DMS153 treated with DMSO at 0.1 percent for 48 hours (cell line): ENCODE results near the gene ISG15.
"Not testable (repeated sequence)": the region's sequence is repeated elsewhere in the genome, so short reads cannot be mapped to it uniquely, and the experiment has no call there.

ENCODE experiments used
- DNase-seq: peaks from one replicate; lab custom pipeline; 2025; ENCODE audit not compliant: unreplicated experiment; lab: John Stamatoyannopoulos, UW

ISG15 gene

DNA sequence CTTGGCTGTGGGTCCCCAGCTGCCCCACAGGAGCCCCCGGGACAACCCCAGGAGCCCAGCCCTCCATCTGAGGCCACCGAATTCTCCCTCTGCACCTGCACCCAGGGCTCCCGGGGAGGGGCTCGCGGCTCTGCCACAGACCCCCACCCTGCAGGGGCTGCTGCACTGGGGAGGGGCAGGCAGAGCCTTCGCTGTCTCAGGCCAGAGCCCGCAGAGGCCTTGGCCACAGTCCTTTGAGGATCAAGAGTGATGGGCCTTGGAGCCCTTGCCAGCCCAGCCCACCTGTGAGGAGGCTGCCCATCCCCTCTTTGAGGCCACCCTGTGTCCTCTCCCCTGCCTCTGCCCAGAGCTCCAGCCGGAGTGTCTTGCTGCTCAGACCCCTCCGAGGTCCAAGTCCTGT lies 37.9 kb upstream of the ISG15 start:
- no peak for DNase-seq

DNA sequence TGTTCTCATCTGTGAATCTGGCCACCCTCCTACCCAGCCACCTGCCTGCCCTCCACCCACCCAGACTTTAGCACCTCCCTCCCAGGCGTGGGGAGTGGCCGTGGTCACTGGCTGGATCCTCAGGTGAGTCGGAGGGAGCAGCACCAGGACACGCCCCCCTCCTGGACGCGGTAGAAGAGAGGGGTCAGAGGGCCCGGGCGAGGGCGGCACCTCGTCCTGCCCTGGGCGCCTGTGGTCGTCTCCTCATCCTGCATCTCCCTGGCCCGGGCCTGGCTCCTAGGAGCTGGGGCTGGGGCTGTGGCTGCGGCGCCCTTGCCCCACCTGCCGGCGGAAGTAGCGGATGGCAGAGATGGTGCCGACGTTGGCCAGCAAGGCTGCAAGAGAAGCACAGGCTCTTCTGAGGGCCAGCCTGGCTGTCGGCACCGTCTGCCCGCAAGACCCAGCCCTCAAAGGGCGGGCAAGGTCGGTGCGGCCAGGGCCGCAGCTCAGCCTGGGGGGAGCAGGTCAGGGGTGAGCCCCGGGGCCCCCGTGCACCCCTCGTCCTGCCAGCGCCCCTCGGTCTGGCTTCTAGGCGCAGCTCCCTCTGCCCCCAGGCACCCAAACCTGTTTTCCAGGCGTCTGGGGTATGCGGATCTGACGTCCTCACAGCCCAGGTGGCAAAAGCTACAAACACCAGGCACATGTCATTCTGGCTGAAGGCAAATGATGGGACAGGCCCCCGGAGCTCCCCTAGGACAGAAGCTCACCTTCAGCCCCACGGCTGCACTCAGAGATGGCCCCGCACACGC lies 37.2 kb upstream of the ISG15 start:
- peak; percentile 54 for DNase-seq

DNA sequence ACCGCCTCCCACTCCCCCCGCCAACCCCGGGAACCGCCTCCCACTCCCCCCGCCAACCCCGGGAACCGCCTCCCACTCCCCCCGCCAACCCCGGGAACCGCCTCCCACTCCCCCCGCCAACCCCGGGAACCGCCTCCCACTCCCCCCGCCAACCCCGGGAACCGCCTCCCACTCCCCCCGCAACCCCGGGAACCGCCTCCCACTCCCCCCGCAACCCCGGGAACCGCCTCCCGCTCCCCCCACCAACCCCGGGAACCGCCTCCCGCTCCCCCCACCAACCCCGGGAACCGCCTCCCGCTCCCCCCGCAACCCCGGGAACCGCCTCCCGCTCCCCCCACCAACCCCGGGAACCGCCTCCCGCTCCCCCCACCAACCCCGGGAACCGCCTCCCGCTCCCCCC lies 36.5 kb upstream of the ISG15 start:
- DNase-seq: not testable (repeated sequence)

DNA sequence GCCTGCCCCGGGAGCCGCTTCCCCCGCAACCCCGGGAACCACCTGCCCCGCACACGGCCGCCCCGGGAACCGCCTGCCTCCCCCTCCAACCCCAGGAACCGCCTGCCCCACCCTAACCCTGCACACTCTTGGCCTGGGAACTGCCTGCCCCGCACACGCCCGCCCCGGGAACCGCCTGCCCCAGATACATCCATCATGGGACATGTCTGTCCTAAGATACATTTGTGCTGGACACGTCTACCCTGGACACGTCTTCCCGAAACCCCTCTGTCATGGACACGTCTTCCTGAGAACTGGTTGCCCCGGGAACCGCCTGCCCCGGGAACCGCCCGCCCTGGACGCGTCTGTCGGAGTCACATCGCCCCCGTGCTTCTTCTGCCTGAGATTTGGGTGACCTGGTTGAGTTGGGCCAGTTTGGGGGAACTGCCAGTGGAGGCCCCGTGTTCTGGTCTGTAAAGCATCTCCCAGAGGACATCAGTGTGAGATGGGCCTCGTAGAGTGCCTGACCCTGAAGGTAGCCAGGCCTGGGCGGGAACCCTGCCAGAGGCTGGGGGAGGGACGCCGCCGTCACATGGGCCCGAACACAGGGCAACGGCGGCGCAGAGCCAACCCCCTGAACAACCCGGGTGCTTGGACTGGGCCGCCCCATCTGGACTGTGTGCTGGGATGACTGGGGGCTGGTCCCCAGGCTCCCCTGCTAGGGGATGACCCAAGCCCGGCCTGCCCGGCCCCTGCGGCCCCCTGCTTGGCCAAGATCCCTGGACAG lies 35.0 kb upstream of the ISG15 start:
- no peak for DNase-seq

DNA sequence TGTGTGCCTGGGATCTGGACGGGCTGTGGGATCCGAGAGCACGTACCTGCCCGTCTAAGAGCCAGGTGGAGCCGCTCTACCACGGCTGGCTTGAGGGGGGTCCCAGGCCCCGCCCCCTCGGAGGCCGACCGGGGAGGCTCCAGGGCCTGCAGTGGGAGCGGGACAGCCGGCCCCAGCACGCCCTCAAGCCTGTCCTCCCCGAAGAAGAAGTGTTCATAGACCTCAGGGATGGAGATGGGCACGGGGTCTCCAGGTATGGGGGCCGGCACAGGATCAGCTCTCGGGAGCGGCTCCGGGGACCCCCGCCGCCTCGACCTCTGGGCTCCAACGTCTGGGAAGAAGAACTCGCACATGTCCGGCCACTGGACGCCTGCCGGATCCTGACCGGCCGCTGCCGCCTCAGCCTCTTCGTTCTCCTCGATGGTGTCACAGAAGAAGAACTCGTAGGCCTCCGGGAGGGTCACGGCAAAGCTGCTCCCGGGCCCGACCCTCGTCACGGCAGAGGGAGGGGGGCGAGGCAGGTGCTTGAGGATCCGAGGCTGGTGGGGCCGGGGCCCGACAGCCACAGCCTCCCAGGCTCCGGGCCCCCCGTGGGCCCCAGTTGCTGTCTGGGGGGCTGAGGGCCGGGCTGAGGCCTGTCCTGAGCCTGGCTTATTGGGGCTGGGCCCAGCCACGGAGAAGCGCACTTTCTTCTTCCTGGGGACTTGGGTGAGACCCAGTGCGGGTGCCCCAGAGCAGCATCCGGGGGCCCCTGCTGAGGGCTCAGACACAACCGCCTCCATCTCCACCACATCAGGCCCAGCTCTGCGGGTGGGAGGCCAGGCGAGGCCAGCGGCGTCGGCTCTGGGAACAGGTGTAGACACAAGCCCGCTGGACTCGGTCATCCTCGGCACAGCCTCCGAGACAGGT lies 34.2 kb upstream of the ISG15 start:
- DNase-seq: no peak

DNA sequence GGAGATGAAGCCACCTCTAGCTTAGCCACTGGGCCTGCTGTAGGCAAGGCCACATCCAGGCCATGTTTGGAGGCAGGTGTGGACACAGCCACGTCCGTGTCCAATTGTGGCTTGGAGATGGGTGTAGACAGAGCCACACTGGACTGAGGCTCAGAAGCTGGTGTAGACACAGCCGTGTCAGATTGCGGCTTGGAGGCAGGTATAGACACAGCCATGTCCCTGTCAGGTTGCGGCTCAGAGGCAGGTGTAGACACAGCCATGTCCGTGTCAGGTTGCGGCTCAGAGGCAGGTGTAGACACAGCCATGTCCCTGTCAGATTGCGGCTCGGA lies 33.6 kb upstream of the ISG15 start:
- no peak for DNase-seq

DNA sequence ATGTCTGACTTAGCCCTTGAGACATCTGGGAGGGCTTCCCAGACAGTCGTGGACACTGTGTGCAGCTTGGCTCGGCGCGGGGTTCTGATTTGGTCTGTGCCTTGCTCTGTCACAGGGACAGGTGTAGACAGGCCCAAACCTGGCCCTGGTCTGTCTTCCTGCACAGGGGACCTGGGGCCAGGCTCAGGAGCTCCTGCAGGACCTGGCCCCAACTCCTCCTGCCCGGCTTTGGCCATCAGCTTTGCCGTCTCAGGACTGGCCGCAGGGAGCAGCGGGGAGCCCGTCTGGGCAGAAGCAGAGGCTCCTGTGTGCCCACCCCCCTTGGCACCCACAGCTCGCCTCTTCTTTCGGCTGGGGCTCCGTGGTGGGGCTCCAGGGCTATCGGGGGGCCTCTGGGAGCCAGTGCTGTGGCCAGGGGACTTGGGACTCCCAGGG lies 33.1 kb upstream of the ISG15 start:
- DNase-seq: no peak

DNA sequence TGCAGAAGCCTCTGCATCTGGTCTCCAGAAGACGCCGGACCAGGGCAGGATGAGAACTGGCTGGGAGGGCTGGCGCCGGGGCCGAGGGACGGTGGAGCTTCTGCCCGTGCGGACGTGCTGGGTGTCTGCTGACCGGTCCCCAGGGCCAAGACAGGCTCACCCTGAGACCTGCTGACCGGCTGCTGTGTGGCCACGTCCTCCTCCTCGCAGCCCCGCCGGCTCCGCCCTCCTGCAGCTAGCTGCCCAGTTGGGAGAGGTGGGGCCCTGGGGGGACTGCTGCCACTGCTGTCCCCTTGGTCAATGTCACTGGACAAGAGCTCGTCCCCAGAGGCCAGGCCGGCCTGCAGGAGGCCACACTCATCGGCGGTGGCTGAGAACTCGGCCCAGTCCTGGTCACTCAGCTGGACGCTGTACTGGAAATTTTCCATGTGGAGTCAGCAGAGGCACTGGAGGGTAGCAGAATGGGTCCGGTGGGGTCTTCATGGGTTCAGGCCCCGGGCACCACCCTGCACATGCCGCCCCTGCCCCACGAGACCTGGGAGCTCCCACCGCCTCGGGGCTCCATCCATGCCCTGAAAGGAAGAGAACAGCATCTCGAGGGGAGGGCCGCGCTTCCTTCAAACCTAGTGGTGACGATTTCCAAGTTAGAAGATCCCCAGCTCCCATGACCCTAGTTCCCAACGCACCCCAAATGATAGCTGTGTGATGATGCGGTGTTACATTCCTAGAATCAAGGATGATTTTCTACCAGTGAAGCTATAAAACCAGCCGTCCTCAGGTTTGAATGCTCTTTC lies 32.5 kb upstream of the ISG15 start:
- DNase-seq: no peak

DNA sequence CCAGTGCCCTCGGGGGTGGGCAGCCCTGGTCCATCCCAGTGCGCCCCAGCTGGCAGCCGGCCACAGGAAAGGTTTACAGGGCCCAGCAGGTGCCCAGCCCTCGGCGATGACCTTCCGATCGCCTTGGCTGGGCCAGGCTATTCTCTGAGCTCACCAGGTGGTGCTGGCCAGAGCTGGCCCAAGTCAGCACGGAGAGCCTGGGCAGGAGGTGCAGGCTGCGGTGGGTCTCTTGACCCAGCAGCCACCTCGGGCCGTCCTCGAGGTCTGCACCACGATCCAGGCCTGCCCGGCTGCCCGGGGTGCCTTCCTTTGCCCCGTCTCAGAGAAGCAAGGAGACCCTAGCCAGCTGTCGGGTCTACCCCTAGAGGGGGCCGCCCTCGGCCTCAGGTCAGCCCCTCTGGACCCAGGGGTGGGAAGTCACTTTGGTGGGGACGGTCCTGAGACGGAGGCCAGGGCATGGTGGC lies 31.8 kb upstream of the ISG15 start:
- DNase-seq: no peak

DNA sequence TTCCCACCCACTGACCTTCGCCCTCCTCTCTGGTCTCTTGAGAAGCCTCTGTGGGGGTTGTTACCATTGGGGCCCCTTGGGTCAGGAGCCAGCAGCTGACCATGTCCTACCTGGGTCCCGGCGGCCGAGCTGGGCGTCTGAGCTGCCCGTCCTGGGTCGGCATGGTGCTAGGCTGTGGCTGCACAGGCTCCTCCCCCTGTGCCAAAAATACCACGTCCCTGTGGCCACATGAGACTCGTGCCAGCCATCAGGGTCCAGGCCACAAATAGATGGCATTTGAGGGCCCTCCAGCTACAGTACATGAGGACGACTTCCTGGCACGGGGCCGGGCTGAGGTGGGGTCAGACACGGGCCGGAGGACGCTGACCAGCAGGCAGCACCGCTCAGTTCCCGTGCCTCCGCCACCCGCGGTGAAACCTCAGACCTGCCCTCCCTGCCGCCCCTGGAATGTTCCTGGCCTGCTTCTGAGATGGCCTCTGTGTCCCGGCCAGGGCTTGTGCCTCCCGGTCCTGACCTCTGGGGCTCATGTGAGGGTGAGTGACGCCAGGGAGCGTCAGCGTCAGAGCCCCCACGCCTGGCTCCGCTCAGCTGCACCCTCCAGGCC lies 31.2 kb upstream of the ISG15 start, which contains the start of gene PERM1:
Gene PERM1, minus strand, starts transcription at position 139 of the 604 bp plus-strand sequence. CDS start 1,064 bp downstream, outside the sequence.
- DNase-seq: no peak

DNA sequence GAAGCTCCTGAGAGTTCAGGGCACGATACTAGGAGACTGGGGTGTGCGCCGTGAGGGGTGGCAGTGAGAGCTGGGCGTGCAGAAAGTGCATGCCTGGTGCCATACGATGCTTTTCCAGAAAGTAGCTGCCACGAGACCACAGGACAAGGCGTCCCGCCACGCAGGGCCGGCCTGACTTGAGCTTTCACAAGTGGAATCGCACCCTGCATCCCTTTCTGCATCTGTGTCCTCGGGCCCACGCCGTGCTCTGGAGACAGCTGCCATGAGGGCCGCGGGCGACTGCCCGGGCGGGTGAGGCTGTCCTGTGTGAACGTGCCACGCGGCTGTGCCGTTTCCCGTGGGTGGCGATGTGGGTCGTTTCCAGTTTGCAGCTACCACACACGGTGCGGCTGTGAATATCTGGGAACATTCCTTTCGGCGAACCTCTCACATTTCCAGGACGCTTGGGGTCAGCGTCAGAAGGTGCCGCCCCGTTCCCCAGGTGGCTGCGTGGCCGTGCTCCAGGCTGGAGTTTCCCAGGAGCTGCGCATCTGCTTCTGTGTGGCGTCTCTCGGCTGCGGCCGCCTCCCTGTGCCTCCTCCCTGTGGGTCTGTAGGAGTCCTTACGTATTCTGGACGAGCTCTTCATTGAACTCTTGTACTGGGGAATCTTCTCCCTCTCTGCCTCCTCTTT lies 30.4 kb upstream of the ISG15 start:
- no peak for DNase-seq

DNA sequence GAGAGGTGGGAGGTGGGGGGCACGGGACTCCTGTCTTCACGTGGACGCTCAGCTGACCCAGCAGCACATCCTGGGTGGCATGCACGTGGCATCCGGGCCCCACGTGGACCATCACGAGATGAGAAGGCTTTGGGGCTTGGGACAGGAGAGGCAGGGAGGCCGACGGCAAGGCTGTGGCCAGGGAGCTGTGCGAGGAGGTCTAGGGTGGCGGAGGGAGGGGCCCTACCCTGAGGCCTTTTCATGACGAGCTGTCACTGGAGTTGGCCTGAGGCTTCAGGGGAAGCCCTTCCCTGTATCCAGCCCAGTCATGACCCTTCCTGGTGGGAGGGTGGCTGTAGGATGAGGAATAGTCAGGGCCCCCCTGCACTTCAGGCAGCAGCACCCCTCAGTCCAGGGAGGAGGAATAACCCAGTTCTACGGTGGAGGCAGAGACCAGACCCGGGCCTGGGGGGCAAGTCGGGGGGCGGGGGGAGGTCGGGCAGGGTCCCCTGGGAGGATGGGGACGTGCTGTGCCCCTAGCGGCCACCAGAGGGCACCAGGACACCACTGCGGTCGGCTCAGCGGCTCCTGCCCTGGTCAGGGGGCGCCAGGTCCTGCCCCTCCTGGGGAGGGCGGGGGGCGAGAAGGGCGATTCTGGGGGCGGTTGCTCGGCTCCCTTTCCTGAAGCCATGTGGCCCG lies 29.4 kb upstream of the ISG15 start:
- DNase-seq: peak; percentile 30

DNA sequence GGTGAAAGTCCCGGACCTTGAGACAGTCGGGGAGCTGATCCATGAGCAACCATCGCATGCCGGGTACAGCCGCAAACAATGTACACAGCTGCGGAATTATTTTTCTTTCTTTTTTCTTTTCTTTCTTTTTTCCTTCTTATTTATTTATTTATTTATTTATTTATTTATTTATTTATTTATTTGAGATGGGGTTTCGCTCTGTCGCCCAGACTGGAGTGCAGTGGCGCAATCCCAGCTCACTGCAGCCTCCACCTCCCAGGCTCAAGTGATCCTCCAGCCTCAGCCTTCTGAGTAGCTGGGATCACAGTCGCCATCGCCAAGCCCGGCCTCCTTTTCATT lies 28.9 kb upstream of the ISG15 start:
- DNase-seq: no peak

DNA sequence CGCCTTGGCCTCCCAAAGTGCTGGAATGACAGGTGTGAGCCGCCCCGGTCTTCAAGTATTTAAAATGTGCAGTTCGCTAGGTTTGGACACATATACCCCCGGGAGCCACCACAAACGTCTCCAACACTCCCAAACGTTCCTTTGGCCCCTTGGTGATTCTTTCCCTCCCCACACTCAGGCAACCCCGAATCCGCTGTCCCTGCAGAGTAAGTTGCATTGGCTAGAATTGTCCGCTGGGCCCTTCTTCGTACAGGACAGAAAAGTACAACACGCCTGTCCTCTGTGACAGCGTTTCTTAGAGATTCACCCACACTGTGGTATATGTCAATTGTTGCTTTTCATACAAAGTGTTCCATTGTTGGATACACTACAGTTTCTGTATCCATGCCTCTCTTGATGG lies 28.2 kb upstream of the ISG15 start:
- DNase-seq: no peak

DNA sequence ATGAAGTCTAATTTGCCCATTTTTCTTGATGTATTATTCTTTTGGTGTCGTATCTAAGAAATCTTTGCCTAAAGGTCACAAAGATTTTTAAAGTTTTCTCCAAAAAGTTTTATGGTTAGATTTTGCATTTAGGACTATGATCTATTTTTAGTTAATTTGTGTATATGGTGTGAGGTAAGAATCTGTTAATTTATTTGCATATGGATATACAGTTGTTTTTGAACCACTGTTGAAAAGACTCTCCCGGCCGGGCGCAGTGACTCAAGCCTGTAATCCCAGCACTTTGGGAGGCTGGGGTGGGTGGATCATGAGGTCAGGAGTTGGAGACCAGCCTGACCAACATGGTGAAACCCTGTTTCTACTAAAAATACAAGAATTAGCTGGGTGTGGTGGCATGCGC lies 25.2 kb upstream of the ISG15 start:
- not testable (repeated sequence) for DNase-seq

DNA sequence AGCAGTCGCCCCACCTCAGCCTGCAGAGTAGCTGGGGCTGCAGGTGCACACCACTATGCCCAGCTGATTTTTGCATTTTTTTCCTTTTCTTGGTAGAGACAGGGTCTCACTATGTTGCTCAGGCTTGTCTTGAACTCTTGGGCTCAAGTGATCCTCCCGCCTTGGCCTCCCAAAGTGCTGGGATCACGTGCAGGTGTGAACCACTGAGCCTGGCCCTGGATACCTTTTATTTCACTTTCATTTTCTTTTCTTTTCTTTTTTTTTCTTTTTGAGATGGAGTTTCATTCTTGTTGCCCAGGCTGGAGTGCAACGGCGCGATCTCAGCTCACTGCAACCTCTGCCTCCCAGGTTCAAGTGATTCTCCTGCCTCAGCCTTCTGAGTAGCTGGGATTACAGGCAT lies 22.0 kb upstream of the ISG15 start:
- DNase-seq: not testable (repeated sequence)

DNA sequence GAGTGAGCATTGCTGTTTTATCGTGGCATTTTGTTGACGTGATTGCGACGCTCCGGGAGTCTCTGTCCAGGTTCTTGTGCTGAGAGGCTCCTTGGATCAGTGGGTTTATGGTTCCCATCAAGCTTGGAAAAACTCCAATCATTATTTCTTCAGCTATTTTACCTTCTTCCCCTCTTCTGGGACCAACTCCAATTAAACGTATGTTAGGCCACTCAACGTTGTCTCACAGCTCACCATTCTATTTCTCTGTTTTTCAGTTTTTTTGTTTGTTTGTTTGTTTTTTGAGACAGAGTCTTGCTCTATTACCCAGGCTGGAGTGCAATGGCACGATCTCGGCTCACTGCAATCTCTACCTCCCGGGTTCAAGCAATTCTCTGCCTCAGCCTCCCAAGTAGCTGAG lies 21.4 kb upstream of the ISG15 start:
- DNase-seq: no peak

DNA sequence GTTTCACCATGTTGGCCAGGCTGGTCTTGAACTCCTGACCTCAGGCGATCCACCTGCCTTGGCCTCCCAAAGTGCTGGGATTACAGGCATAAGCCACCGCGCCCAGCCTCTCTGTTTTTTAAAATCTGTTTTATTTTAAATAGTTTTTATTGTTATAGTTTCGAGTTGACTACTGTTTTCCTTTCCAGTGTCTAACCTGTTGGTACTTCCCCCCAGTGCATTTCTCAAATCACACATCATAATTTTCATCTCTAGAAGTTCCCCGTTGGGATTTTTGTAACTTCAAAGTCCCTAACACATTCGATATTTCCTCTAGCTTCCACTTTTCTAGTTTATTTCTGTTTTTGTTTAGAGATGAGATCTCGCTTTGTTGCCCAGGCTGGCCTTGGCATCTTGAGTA lies 20.9 kb upstream of the ISG15 start:
- no peak for DNase-seq

DNA sequence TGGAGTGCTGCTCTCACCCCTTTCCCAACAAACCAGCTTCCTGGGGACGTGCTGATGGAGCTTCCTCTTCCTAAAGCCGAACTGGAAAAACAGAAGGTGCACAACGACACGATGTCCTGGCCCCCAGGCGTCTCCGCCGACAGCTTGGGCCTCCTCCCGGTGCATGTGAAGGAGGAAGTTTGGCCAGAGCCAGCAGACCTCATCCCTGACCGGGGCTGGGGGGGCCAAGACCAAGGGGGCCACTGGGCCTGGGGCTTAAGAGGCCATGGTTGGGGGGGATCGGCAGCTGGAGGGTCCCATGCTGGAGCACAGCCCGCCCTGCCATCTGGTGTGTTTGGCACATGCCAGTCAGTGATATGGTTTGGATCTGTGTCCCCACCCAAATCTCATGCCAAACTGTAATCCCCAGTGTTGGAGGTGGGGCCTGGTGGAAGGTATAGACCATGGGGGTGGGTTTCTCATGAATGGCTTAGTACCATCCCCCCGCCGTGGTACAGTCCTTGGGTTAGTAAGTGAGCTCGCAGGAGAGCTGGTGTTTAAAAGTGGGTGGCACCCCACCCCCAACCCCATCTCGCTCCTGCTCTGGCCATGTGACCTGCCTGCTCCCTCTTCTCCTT lies 19.8 kb upstream of the ISG15 start:
- no peak for DNase-seq
